ENCODE measurements around the gene SIRT6.
"Not testable (repeated sequence)": the region's sequence is repeated elsewhere in the genome, so short reads cannot be mapped to it uniquely, and the experiment has no call there.

SIRT6 gene

DNA sequence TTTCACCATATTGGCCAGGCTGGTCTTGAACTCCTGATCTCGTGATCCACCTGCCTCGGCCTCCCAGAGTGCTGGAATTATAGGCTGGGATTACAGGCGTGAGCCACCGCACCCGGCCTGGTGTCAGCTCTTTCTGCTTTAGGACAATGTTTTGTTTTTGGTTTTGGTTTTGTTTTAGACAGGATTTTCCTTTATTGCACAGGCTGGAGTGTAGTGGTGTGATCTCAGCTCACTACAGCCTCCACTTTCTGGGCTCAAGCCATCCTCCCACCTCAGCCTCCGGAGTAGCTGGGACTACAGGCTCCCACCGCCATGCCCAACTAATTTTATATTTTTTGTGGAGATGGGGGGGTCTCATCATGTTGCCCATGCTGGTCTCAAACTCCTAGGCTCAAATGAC lies 53.3 kb downstream of the SIRT6 start:
- not testable (repeated sequence) for DNase-seq

DNA sequence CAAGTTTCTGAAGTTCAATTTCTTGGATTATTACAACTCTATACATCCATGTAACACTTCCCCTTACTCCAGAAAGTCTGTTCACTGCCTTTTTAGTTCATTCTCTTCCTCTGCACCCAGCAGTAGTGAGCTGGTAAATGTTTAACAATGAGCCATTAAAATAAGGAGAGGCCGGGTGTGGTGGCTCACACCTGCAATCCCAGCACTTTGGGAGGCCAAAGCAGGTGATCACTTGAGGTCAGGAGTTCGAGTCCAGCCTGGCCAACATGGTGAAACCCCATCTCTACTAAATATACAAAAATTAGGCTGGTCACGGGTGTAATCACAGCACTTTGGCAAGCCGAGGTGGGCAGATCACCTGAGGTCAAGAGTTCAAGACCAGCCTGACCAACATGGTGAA lies 55.0 kb downstream of the SIRT6 start:
- DNase-seq = not testable (repeated sequence)

DNA sequence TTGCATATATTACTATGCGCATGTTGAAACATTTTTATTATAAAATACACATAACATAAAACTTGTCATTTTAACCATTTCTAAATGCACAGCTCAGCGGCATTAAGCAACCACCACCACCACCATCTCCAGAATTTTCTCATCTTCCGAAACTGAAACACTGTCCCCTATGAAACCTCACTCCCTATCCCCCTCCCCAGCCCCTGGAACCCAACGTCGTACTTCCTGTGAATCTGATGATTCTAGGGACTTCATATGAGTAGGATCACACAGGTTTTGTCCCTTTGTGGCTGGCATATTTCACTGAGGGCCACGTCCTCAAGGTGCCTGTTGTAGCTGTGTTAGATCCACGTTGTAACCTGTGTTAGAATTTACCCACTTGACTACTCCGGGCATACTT lies 57.7 kb downstream of the SIRT6 start:
- no peak for DNase-seq
